VCaP (cell line): ENCODE measurements around the gene SOWAHB.

Source experiments
- H3K27ac ChIP-seq: fragments of 450-650 bp; 2 replicates; pipeline ENCODE4 v1.5.1; 2017
- CTCF ChIP-seq: fragments of 450-650 bp; conservative IDR thresholded peaks from 2 replicates; pipeline ENCODE4 v1.5.1; 2017; ENCODE audit warnings: mild to moderate bottlenecking, moderate library complexity

The SOWAHB gene

GRCh38 chr4:76850010-76850441 is 47.9 kb downstream of the SOWAHB start:
- peak overlapping the region; percentile 23; the same call in 1 of the 2 replicates for H3K27ac ChIP-seq
- TF ChIP-seq CTCF: no peak
